Endodermal cell (in vitro differentiated cells): ENCODE data around the gene CISH. TPM values are rescaled to one million over a fixed set of nuclear protein-coding genes. Genes with fewer than 3 reads are reported as not detected.

Experiments used
- DNase-seq: peaks from one replicate; pipeline ENCODE4 v3.0.0-alpha.2; 2017
- H3K27ac ChIP-seq: 2 replicates; pipeline ENCODE4 v1.5.1; 2013; ENCODE audit warnings: mild to moderate bottlenecking, low read depth, low read length, moderate library complexity
- H3K27me3 ChIP-seq: 2 replicates; pipeline ENCODE4 v1.6.1; 2013; ENCODE audit warnings: mild to moderate bottlenecking, low read length, moderate library complexity; ENCODE audit not compliant: insufficient read depth, control insufficient read depth, poor library complexity, severe bottlenecking
- H3K36me3 ChIP-seq: 2 replicates; pipeline ENCODE4 v1.7.0; 2013; ENCODE audit warnings: mild to moderate bottlenecking, low read length, moderate library complexity; ENCODE audit not compliant: control insufficient read depth, insufficient read depth
- H3K4me1 ChIP-seq: one replicate; pipeline ENCODE4 v1.7.0; 2013; ENCODE audit warnings: low read length; ENCODE audit not compliant: control insufficient read depth, insufficient read depth
- H3K4me3 ChIP-seq: 2 replicates; pipeline ENCODE4 v1.5.1; 2013; ENCODE audit warnings: mild to moderate bottlenecking, low read length, moderate library complexity
- H3K9ac ChIP-seq: 2 replicates; pipeline ENCODE4 v1.6.1; 2013; ENCODE audit warnings: mild to moderate bottlenecking, low read length, moderate library complexity; ENCODE audit not compliant: poor library complexity, severe bottlenecking; ENCODE audit errors: extremely low read depth
- H3K9me3 ChIP-seq: 2 replicates; pipeline ENCODE4 v1.6.1; 2013; ENCODE audit warnings: mild to moderate bottlenecking, low read length, moderate library complexity; ENCODE audit not compliant: control insufficient read depth
- H3K27ac Mint-ChIP-seq: 2 replicates; pipeline ENCODE4 v1.8.0; 2020; ENCODE audit warnings: mixed read lengths
- H3K27me3 Mint-ChIP-seq: 2 replicates; pipeline ENCODE4 v1.8.0; 2021; ENCODE audit warnings: mild to moderate bottlenecking, mixed read lengths; ENCODE audit not compliant: insufficient read depth
- H3K36me3 Mint-ChIP-seq: 2 replicates; pipeline ENCODE4 v1.8.0; 2020; ENCODE audit warnings: low read depth, mixed read lengths
- H3K4me1 Mint-ChIP-seq: 2 replicates; pipeline ENCODE4 v1.8.0; 2020; ENCODE audit warnings: mixed read lengths
- H3K4me3 Mint-ChIP-seq: 2 replicates; pipeline ENCODE4 v1.8.0; 2020; ENCODE audit warnings: mild to moderate bottlenecking, moderate library complexity, mixed read lengths
- H3K9me3 Mint-ChIP-seq: 2 replicates; pipeline ENCODE4 v1.8.0; 2020; ENCODE audit warnings: mild to moderate bottlenecking, mixed read lengths
- WGBS, 2 experiments: methylation state at CpG; one replicate each; pipeline versions ENCODE4 v1.1.5 to v1.1.7; 2013; ENCODE audit warnings: missing lambda C conversion rate in 2 of 2, mixed read lengths in 1 of 2; ENCODE audit not compliant: insufficient coverage in 1 of 2, insufficient read length in 1 of 2; 5-methylcytosine and 5-hydroxymethylcytosine counted together
- total RNA-seq, 2 donors: library from RNA; stranded (reverse); fragmentation: NEBNext Ultra II Directional in 1 of 2; extraction: Animal tissue kit (Norgen Biotek cat#: 25700) in 1 of 2; gene quantifications; 2 replicates in 1 of 2; 3 replicates in 1 of 2; pipeline ENCODE4 v1.2.1, GENCODE V29; 2021
- TF ChIP-seq, protein P1 (sequence below): fragments of 200-600 bp; sonication (generic); conservative IDR thresholded peaks from 2 replicates; pipeline ENCODE4 v1.5.0; 2021; ENCODE audit warnings: antibody characterized with exemption, mild to moderate bottlenecking

Gene CISH
- total RNA-seq, 2 donors from 2014 or later = 1.2 to 2.0 TPM

DNA sequence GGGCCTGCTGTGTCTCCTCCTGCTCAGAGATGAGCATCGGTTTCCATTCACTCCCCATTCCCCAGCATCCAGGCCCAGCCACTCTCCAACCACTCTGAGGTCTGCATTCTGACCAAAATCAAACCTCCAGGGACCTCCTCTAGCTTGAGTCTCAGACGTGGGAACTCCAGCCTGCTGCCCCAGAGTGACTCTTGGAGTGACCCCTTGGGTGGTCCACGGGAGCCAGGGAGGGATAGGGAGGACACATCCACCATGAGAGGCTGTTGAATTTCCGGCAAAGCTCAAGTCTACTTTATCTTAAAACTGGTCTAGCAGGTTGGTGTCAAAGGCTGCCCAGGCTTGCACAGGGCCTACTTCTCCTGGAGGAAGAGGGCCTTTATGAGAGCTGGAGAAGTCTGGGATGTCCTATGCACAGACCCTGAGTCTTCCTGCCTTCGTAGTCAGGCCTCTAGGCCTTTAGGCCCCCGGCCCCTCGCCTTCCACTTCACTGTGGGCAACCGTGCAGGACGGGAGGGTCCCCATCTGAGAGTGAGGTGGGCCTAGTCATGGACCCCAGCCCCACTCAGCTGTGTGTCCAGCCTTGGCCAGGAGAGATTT, 8.9 kb downstream of the CISH start:
- H3K4me1 ChIP-seq = no peaks in the 10 kb centered on the region
- no peaks in the 10 kb centered on the region for H3K4me1 Mint-ChIP-seq
- H3K9ac ChIP-seq = no peak overlapping the region
- TF ChIP-seq, protein P1, sequence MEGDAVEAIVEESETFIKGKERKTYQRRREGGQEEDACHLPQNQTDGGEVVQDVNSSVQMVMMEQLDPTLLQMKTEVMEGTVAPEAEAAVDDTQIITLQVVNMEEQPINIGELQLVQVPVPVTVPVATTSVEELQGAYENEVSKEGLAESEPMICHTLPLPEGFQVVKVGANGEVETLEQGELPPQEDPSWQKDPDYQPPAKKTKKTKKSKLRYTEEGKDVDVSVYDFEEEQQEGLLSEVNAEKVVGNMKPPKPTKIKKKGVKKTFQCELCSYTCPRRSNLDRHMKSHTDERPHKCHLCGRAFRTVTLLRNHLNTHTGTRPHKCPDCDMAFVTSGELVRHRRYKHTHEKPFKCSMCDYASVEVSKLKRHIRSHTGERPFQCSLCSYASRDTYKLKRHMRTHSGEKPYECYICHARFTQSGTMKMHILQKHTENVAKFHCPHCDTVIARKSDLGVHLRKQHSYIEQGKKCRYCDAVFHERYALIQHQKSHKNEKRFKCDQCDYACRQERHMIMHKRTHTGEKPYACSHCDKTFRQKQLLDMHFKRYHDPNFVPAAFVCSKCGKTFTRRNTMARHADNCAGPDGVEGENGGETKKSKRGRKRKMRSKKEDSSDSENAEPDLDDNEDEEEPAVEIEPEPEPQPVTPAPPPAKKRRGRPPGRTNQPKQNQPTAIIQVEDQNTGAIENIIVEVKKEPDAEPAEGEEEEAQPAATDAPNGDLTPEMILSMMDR = no peak
- 86 to 96% methylated on average over 7 to 9 of the region's 9 CpGs for WGBS, 2 experiments
- DNase-seq = no peak
- H3K27me3 ChIP-seq = no peaks in the 10 kb centered on the region
- H3K27me3 Mint-ChIP-seq = no peaks in the 10 kb centered on the region
- no peak overlapping the region for H3K4me3 Mint-ChIP-seq
- H3K9me3 Mint-ChIP-seq = no peaks in the 10 kb centered on the region
- H3K27ac Mint-ChIP-seq = peak overlapping the region; percentile 55
- H3K9me3 ChIP-seq = no peaks in the 10 kb centered on the region
- H3K36me3 ChIP-seq = peaks cover 4% of the 10 kb centered on the region
- no peak overlapping the region for H3K27ac ChIP-seq
- no peaks in the 10 kb centered on the region for H3K36me3 Mint-ChIP-seq
- H3K4me3 ChIP-seq = no peak overlapping the region

DNA sequence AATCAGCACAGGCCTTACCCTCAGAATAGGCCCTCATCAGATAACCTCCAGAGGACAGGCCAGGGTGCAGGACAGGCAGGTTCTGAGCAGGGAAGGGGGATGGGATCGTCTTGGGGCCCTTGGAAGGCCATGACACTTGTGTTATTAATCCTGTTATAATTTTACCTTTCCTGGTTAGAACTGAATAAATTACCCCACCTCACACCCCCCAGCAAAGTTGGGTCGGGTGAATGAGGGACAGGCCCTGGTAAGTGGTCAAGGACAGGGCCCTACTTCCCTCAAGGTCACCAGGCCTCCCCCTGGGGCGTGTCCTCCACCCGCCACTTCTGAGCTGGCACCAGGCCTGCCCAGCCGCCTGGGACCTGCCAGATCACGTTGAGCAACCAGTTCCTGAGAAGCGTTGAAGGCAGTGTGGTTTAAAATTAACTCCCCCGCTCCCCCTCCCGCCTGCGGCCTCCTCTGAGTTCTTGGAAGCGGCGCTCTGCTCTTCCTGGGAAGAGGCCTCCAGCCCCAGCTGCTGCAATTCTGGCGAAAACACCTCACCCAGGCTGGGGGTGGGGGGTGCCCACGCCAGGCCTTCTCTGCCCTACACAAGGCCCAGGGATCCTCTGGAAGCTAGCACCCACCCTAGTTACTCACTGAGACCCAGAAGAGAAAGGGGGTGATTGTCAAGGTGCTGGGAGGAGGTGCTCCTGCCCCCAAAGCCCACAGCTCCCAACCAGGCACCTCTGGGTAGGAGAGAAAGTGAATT, 10.6 kb downstream of the CISH start:
- Histone ChIP-seq H3K27ac (peak overlapping the region; percentile 44), H3K4me1 (no peaks in the 10 kb centered on the region), H3K9ac (no peak overlapping the region), H3K9me3 (no peaks in the 10 kb centered on the region), H3K36me3 (no peaks in the 10 kb centered on the region), H3K27me3 (no peaks in the 10 kb centered on the region), H3K4me3 (no peak overlapping the region)
- no peaks in the 10 kb centered on the region for H3K4me1 Mint-ChIP-seq
- TF ChIP-seq, protein P1 = no peak
- H3K27ac Mint-ChIP-seq = no peak overlapping the region
- no peaks in the 10 kb centered on the region for H3K27me3 Mint-ChIP-seq
- no peak overlapping the region for H3K4me3 Mint-ChIP-seq
- H3K36me3 Mint-ChIP-seq = no peaks in the 10 kb centered on the region
- H3K9me3 Mint-ChIP-seq = no peaks in the 10 kb centered on the region
- WGBS, 2 experiments = 87% methylated on average over 6 to 14 of the region's 14 CpGs
- no peak for DNase-seq

DNA sequence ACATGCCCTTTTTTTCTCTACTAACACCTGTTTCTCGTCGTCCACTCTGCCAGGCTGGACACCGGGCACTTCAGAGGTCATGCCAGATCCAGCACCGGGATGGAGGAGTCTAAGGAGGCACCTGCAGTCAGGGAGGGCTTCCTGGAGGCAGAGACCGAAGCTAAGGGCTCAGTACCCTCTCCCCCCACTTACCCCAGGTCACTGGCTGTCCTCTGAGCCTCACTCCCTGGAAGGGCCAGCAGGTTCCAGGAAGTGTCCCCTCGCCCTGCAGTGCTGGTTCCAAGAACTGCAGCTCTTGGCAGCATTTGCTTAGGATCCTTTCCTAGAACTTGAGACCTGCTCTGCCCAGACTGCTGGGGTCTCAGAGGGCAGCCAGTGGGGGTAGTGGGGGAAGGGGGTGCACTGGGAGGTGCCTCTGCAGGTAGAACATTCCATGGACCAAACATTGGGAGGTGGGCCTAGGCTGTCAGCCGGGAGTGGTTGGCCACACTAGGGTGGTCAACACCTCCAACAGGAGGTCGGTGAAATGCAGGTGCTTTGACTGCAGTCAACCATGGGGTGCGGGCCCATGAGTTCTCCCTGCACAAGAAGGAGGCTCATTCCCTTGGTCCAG, 11.3 kb downstream of the CISH start:
- H3K27ac Mint-ChIP-seq = no peak overlapping the region
- no peaks in the 10 kb centered on the region for H3K9me3 Mint-ChIP-seq
- no peak overlapping the region for H3K9ac ChIP-seq
- WGBS, 2 experiments = 95 to 96% methylated on average over 7 to 9 of the region's 9 CpGs
- H3K9me3 ChIP-seq = no peaks in the 10 kb centered on the region
- H3K36me3 Mint-ChIP-seq = no peaks in the 10 kb centered on the region
- H3K27me3 ChIP-seq = no peaks in the 10 kb centered on the region
- H3K4me1 Mint-ChIP-seq = no peaks in the 10 kb centered on the region
- no peak overlapping the region for H3K4me3 ChIP-seq
- TF ChIP-seq, protein P1 = no peak
- no peak overlapping the region for H3K27ac ChIP-seq
- no peaks in the 10 kb centered on the region for H3K36me3 ChIP-seq
- H3K4me3 Mint-ChIP-seq = no peak overlapping the region
- H3K4me1 ChIP-seq = no peaks in the 10 kb centered on the region
- DNase-seq = no peak
- no peaks in the 10 kb centered on the region for H3K27me3 Mint-ChIP-seq
